Adrenal gland (tissue), 12 donors: ENCODE measurements around the gene CCT4. TPM values are rescaled to one million over a fixed set of nuclear protein-coding genes. Genes with fewer than 3 reads are reported as not detected.
A peak's percentile ranks its signal among the peaks of the same experiment; 100 is the strongest.
"Not testable (repeated sequence)": the region's sequence is repeated elsewhere in the genome, so short reads cannot be mapped to it uniquely, and the experiment has no call there.

Experiments
- DNase-seq, 7 donors: peaks; one replicate each; pipeline ENCODE4 v3.0.0-alpha.2; 2019 to 2020
- H3K27ac ChIP-seq, 5 donors: fragments of 200-600 bp; sonication (generic) in 4 of 5; 1 replicate in 3 of 5; 2 replicates in 2 of 5; pipeline versions ENCODE4 v1.5.1 to v1.8.0; 2016 to 2020; ENCODE audit warnings: mild to moderate bottlenecking in 1 of 5
- H3K27me3 ChIP-seq: fragments of 200-600 bp; 2 replicates; pipeline ENCODE4 v1.8.0; 2021
- H3K36me3 ChIP-seq, 2 donors: fragments of 200-600 bp; replicated peaks in 1 of 2; 1 replicate in 1 of 2; 2 replicates in 1 of 2; pipeline versions ENCODE4 v1.5.1 to v1.8.0; 2018 to 2022
- H3K4me1 ChIP-seq, 2 donors: fragments of 200-600 bp; replicated peaks in 1 of 2; 1 replicate in 1 of 2; 2 replicates in 1 of 2; pipeline versions ENCODE4 v1.5.1 to v1.8.0; 2018 to 2021
- H3K4me3 ChIP-seq, 4 donors: fragments of 200-600 bp; sonication (generic) in 3 of 4; one replicate each; pipeline ENCODE4 v1.5.1; 2016 to 2018
- H3K9me3 ChIP-seq, 3 donors: fragments of 200-600 bp; sonication (generic) in 1 of 3; replicated peaks in 1 of 3; 1 replicate in 2 of 3; 2 replicates in 1 of 3; pipeline versions ENCODE4 v1.5.1 to v1.8.0; 2016 to 2021
- POLR2A ChIP-seq, 2 donors: fragments of 450-650 bp; IDR thresholded peaks; one replicate each; pipeline ENCODE4 v1.6.1; 2017; ENCODE audit warnings: antibody characterized with exemption in 2 of 2, mild to moderate bottlenecking in 2 of 2, moderate library complexity in 1 of 2
- WGBS, 4 donors: extraction: QIAGEN DNeasy Blood & Tissue Kit in 2 of 4; methylation state at CpG; one replicate each; pipeline versions ENCODE4 v1.1.5 to v1.1.7; 2013 to 2017; 5-methylcytosine and 5-hydroxymethylcytosine counted together
- intact Hi-C, 2 donors: fragments of 100-400 bp; cut with DNase I; formaldehyde crosslinking; loops; one replicate each; pipeline versions ENCODE4 v1.14.1 to v1.15.0; 2022 to 2023
- polyA plus RNA-seq, 3 donors: library from polyadenylated mRNA; stranded (reverse); fragments of 200-250 nt in 2 of 3; fragments of 350-450 nt in 1 of 3; fragmentation: Illumina TruSeq in 1 of 3; extraction: RNeasy Lipid Tissue Mini Kit (QIAGEN cat#74804) in 1 of 3; gene quantifications; one replicate each; pipeline ENCODE4 v1.2.3, GENCODE V29; 2013 to 2014
- total RNA-seq, 9 donors: library from RNA; depleted of rRNA in 4 of 9; stranded (reverse); fragments of >200 nt in 4 of 9; fragments of 120-200 nt in 1 of 9; fragmentation: NEBNext Ultra II Directional in 1 of 9; extraction: Animal tissue kit (Norgen Biotek cat#: 25700) in 1 of 9; gene quantifications; one replicate each; pipeline versions ENCODE4 v1.1.0 to v1.2.4, GENCODE V29; 2013 to 2023
- TF ChIP-seq, protein P1 (sequence below), 6 experiments: fragments of 450-650 bp in 4 of 6; fragments of 200-600 bp in 2 of 6; sonication (generic) in 1 of 6; IDR thresholded peaks; 1 replicate in 5 of 6; 2 replicates in 1 of 6; pipeline versions ENCODE4 v1.5.1 to v1.8.0; 2016 to 2021; ENCODE audit warnings: antibody characterized with exemption in 6 of 6, mild to moderate bottlenecking in 2 of 6, moderate library complexity in 1 of 6
- donor health status: healthy with polysubstance abuse.
- donor health status: Bipolar disorder and iron deficiency.
- donor health status: DM: yes; HTN: yes; CAD: no.
- donor health status: DM: no; HTN: no; CAD: no.
- donor health status: DM: no; HTN: no; CAD: no.
- donor health status: DM: yes; HTN: yes; CAD: no.

Gene CCT4
- total and polyA plus RNA-seq, 12 donors: 28.5 to 183 (median 106) TPM

- no peaks in the 10 kb centered on the region for H3K27me3 ChIP-seq
- intact Hi-C loops: no loop called here
- 88 to 100% (median 88%) methylated on average over 1 of the region's 1 CpG for WGBS, 4 donors
- DNase-seq: no peak
- H3K4me1 ChIP-seq: peaks cover 0 to 13% of the 10 kb centered on the region in 2 donors
- no peaks in the 10 kb centered on the region for H3K9me3 ChIP-seq
- TF ChIP-seq, protein P1, sequence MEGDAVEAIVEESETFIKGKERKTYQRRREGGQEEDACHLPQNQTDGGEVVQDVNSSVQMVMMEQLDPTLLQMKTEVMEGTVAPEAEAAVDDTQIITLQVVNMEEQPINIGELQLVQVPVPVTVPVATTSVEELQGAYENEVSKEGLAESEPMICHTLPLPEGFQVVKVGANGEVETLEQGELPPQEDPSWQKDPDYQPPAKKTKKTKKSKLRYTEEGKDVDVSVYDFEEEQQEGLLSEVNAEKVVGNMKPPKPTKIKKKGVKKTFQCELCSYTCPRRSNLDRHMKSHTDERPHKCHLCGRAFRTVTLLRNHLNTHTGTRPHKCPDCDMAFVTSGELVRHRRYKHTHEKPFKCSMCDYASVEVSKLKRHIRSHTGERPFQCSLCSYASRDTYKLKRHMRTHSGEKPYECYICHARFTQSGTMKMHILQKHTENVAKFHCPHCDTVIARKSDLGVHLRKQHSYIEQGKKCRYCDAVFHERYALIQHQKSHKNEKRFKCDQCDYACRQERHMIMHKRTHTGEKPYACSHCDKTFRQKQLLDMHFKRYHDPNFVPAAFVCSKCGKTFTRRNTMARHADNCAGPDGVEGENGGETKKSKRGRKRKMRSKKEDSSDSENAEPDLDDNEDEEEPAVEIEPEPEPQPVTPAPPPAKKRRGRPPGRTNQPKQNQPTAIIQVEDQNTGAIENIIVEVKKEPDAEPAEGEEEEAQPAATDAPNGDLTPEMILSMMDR (IDR thresholded peaks at IDR 0.05): no peak
- TF ChIP-seq POLR2A (IDR thresholded peaks at IDR 0.05): no peak
- no peak overlapping the region for H3K27ac ChIP-seq
- no peaks in the 10 kb centered on the region for H3K36me3 ChIP-seq
- H3K4me3 ChIP-seq: no peak overlapping the region
Observed at GRCh38 chr2:61920548-61920947, 32.1 kb upstream of the CCT4 start.

GRCh38 chr2:61914794-61915193 lies 26.3 kb upstream of the CCT4 start:
- not testable (repeated sequence) for H3K4me1 ChIP-seq, DNase-seq, H3K9me3 ChIP-seq, H3K27me3 ChIP-seq, H3K36me3 ChIP-seq, H3K4me3 ChIP-seq, H3K27ac ChIP-seq
- 80 to 97% (median 95%) methylated on average over 4 of the region's 4 CpGs for WGBS, 4 donors
- intact Hi-C loops: loop anchor here in 1 of 2 donors (5.0 kb wide), 1 partner anchor 498 kb away; no protein-coding TSS in a partner anchor

- Histone ChIP-seq H3K27me3 (no peaks in the 10 kb centered on the region), H3K36me3 (no peaks in the 10 kb centered on the region), H3K9me3 (no peaks in the 10 kb centered on the region), H3K4me1 (peaks cover 5 to 15% of the 10 kb centered on the region in 2 donors), H3K4me3 (no peak overlapping the region), H3K27ac (no peak overlapping the region)
- WGBS, 4 donors: 80 to 95% (median 87%) methylated on average over 4 of the region's 4 CpGs
- no peak for TF ChIP-seq POLR2A (IDR thresholded peaks at IDR 0.05)
- TF ChIP-seq, protein P1 (IDR thresholded peaks at IDR 0.05): peak in 4 of 6 experiments; percentile 10 to 16 (median 14)
- DNase-seq: no peak
- intact Hi-C loops: no loop called here
Observed at GRCh38 chr2:61911510-61911909, 23.1 kb upstream of the CCT4 start.

DNA sequence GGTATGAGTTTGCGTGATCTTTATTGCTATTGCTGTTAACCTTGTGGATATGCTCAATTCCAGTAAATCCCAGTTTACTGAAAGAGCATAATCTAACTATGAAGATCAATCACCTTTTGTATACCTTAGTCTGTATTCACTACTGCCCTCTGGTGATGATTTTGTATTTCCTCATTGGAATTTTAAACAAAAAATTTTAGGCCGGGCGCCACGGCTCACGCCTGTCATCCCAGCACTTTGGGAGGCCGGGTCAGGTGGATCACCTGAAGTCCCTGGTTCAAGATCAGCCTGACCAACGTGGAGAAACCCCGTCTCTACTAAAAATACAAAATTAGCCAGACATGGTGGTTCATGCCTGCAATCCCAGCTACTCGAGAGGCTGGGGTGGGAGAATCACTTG lies 22.1 kb upstream of the CCT4 start:
- WGBS, 4 donors: 81 to 82% (median 82%) methylated on average over 9 of the region's 9 CpGs
- Histone ChIP-seq H3K4me3 (no peak overlapping the region), H3K9me3 (no peaks in the 10 kb centered on the region), H3K27ac (no peak overlapping the region), H3K36me3 (no peaks in the 10 kb centered on the region), H3K4me1 (peaks cover 10 to 21% of the 10 kb centered on the region in 2 donors), H3K27me3 (no peaks in the 10 kb centered on the region)
- intact Hi-C loops: no loop called here
- TF ChIP-seq, protein P1 (IDR thresholded peaks at IDR 0.05): peak in 1 of 6 experiments; percentile 20
- TF ChIP-seq POLR2A (IDR thresholded peaks at IDR 0.05): no peak
- DNase-seq: no peak

DNA sequence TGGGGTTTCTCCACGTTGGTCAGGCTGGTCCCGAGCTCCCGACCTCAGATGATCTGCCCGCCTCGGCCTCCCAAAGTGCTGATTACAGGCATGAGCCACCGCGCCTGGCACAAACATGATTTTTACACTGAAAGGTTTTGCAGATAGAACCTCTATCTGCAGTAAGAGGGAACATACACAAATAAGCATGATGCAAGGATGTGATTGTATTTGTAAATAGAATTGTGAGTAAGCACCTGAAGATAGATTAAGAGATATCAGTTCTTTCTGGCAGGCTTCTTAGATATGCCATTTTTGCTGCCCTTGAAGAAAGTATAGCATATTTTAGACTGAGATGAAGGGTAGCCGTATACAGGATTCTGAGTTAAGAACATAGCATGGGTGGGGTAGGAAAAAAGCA lies 20.7 kb upstream of the CCT4 start:
- Histone ChIP-seq H3K4me3 (no peak overlapping the region), H3K27ac (no peak overlapping the region), H3K9me3 (no peaks in the 10 kb centered on the region), H3K27me3 (no peaks in the 10 kb centered on the region), H3K4me1 (peaks cover 10 to 24% of the 10 kb centered on the region in 2 donors), H3K36me3 (no peaks in the 10 kb centered on the region)
- intact Hi-C loops: no loop called here
- DNase-seq: no peak
- no peak for TF ChIP-seq POLR2A (IDR thresholded peaks at IDR 0.05)
- TF ChIP-seq, protein P1 (IDR thresholded peaks at IDR 0.05): no peak
- WGBS, 4 donors: 93 to 96% (median 95%) methylated on average over 8 of the region's 8 CpGs
